HG02610 (cell line): ENCODE results near the gene ANKRD29.
"Not testable (repeated sequence)": the region's sequence is repeated elsewhere in the genome, so short reads cannot be mapped to it uniquely, and the experiment has no call there.

Experiments used
- ATAC-seq: cut with Tn5 transposase; IDR thresholded peaks from one replicate; pipeline ENCODE4 v1.9.1; 2021; ENCODE audit warnings: mild to moderate bottlenecking, moderate library complexity; ENCODE audit not compliant: unreplicated experiment

Gene ANKRD29

DNA sequence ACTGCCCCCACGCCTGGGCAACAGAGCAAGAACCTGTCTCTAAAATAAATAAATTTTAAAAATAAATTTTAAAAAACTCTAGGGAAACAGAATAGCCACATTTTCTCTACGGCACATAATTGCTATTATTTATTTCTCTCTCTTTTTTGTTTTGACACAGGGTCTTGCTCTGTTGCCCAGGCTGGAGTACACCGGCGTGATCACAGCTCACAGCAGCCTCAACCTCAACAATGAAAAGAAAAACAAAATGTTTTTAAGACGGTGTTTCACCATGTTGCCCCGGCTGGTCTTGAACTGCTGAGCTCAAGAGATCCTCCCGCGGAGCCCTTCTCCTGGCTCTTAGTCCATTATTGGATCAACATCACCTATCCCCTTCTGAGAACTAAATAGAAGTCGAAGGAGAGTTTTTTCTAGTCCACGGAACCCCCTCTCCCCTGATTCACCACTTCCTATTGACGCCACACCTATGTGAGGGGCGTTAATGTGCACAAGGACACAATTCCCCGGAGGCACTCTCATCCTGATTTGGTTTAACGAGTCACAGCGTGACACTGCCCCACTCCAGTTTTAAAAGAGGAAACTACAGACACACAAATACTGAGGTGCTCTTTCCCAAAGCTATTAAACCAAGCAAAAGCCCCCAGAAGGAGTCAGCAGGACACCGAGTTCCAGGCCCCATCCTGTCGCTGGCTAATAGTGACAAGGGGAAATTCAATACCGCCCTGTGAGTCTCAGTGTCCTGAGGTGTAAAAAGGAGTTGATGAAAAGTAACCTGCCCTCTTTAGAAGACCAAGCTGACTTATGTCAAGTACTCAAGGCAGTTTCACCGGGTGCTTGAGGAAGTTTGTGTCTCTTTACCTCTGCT lies 77.5 kb downstream of the ANKRD29 start:
- ATAC-seq = no peak

DNA sequence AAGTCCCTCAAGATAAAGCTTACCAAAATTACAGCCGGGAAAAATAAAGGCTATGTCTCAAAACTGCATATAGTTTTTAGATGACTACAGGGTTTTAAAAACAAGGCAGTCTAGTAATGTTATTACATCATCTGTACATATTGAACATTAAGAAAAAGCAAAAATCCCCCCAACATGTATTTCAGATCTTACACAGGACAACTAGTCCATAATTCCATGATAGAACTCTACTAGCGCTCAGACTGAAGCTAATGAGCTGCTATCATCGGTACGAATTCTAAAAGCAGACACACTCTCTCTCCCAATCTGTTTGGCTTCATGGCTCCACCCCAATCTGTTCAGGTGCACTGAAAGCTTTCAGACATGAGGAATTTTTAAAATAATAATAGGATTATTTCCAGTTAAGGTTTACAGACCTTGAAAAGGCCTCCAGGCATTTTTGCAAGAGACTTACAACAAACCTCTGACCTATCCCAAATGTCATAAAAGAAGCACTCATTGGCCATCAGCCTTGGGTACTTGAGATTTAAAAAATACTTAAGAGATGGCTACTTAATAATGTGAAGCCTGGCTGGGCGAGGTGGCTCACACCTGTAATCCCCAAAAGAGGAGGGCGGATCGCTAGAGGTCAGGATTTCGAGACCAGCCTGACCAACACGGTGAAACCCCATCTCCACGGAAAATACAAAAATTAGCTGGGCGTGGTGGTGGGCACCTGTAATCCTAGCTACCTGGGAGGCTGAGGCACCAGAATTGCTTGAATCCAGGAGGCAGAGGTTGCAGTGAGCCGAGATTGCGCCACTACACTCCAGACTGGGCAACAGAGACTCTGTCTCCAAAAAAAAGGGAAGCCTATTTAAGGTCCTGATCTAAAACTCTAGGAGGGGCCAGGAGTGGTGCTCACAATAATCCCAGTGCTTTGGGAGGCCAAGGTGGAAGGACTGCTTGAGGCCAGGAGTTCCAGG lies 78.4 kb downstream of the ANKRD29 start:
- ATAC-seq = no peak

DNA sequence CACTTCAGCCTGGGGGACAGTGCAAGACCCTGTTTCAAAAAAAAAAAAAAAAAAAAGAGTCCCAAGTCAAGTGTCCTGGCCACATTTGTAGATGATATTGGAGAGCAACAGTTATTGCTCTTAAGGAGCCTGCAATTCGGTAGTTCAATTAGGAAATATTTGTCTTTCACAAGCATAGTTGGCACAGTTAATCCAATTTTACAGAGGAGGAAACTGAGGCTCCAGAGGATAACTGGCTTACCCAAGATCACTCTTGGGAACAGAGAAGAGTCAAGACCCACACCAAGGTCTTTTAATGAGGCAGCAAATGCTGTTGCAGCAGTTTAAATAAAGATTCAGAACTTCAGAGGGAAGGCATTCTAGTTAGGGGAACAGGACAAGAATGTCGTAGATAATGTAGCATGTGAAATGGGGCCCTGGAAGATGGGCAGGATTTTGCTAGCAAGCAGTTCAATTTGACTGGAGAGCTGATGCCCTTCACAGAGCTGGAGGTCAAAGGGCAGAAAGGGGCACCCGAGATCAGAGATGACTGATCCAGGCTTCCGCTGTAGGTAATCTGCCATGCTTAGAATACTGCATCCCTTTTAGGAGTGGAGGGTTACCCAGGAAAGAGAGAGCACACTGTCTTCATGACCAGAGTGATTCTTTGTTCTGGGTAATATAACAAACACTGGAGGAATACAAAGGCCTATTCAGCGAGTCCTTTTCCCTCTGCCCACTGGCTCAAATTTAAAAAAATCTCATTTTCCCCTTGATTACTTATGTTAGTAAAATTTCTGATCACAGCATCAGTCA lies 79.4 kb downstream of the ANKRD29 start:
- ATAC-seq = no peak

DNA sequence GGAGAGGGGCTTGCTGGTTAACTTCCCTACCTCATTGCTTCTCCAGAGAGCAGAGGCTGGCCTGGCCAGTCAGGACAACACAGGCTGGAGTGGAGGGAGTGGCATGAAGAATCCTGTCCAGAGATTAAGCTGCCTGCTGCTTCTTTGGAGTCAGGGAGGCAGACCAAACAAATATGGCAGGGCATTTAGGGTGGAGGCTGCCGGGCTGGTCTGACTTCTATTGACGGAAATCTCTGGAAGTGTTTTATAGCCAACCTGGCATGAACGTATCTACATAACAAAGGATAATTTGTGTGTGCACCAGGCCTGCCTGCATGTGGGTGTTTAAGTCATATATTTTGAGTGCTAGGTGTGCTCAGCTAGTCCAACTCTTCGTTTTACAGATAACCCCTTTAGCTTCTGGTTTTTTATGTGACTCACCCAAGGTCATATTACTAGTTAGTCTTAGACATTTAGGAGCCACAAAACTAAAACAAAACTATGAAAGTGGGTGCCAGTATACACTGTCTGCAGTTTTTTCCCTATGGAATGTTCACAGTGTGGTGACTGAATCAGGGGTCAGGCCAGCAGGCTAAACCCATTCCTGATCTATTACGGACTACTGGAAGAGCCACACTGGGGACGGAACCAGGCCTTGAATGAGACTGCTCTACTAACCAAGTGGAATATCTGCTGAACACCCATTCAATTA lies 81.9 kb downstream of the ANKRD29 start:
- no peak for ATAC-seq

DNA sequence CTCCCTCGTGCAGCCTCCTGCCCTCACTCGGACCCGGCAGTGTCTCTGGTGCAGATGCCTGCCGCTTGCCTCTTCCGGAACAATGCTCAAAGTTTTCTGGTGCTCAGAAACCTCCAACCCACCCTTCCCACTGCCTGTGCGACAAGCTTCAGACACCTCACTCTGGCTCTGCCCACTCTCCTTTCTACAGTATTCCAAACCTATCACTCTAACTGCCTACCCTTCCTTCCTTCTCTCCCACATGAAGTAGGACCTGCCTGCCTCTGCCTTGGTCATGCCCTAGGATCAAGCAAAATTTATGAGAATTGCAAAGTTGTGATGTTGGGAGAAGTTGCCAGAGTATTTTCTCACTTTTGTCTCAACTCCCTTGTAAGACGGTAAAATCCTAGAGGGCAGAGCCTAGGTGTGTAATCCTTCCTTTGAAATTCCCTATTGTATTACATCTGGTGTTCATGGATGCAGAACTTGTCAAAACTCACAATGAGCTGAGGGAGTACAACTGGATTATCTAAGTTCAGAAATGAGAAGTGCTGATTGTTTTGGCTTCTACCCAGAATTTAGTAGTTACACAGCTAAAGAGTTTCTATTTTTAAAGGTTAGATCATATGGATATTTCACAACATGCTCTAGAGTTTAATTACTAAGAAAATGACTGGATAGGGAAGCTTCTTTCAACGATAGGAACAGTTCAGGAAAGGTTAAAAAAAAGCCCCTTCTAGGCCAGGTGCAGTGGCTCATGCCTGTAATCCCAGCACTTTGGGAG lies 83.6 kb downstream of the ANKRD29 start:
- no peak for ATAC-seq

DNA sequence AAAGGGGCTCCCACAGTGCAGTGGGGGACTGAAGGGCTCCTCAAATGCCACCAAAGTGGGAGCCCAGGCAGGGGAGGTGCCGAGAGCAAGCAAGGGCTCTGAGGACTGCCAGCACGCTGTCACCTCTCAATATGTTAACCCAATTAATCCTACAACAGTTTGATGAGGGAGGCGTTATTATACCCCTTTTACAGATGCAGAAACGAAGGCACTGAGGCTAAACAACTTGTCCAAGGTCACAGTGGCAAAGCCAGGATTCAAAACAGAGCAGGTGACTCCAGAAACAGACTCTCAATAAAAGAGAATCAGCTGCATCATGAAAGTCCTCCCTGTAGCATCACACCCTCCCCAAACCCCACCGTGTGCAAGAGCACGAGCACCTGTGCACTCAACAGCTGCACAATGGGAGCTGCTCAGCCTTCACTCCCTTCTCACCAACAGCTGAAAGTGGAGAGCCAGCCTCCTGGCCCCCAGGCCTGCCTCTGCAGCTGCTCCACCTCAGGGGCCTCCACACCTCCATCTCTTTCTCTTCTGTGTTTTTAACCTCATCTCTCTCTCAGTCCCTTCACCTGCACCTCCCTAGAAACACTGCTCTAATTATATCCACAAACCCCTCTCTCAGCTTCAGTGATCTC lies 84.5 kb downstream of the ANKRD29 start:
- ATAC-seq = no peak

DNA sequence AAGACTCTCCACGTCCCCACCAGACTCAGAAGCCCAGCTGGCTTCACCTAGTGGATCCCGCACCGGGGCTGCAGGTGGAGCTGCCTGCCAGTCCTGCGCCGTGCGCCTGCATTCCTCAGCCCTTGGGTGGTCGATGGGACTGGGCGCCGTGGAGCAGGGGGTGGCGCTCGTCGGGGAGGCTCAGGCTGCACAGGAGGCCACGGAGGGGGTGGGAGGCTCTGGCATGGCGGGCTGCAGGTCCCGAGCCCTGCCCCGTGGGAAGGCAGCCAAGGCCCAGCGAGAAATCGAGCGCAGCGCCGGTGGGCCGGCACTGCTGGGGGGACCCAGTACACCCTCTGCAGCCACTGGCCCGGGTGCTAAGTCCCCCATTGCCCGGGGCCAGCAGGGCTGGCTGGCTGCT lies 85.2 kb downstream of the ANKRD29 start:
- not testable (repeated sequence) for ATAC-seq

DNA sequence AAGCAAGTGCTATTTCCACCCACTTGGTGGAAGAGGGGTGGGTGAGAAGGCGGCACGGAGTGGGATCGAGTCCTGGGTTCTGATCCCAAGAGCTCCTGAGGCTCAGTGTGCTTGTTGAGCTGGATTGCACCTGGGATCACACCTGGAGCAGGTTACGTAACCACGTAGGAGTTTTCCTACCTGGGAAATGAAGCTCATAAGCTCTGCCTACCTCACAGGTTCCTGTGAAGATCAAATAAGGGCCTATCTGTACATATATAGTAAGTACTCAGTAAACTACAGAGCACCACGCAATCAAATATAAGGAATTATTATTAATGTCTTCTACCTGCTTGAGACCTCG lies 87.4 kb downstream of the ANKRD29 start:
- no peak for ATAC-seq

DNA sequence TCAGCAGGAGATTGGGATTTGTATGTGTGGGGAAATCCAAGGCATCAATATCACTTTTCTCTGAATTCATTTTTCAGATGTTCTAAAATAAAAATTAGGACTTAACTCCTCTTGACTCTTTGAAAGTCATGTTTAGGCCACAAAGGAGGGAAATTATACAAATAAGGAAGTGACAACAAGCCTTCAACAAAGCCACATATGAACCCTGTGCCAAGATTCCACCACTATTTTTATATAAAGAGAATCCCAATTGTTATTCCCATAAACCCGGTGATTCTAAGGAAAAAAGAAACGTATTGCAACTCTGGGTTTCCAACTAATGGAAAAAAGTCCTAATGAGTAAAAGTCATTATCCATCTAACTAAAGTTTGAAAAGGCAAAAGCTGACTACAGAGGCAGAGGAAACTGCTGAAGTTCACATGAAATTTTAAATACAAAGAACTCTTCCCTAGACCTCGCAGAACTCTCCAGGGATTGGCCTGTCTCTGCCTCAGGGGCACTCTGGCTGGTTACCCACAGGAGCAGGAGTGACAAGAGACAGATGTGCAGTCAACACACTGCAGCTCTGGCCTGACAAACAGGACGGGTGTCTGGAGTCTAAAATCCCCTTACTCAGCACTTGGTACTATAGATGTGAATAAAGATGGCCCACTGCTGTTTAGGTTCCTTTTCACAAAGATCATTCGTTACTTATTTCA lies 88.0 kb downstream of the ANKRD29 start:
- no peak for ATAC-seq

DNA sequence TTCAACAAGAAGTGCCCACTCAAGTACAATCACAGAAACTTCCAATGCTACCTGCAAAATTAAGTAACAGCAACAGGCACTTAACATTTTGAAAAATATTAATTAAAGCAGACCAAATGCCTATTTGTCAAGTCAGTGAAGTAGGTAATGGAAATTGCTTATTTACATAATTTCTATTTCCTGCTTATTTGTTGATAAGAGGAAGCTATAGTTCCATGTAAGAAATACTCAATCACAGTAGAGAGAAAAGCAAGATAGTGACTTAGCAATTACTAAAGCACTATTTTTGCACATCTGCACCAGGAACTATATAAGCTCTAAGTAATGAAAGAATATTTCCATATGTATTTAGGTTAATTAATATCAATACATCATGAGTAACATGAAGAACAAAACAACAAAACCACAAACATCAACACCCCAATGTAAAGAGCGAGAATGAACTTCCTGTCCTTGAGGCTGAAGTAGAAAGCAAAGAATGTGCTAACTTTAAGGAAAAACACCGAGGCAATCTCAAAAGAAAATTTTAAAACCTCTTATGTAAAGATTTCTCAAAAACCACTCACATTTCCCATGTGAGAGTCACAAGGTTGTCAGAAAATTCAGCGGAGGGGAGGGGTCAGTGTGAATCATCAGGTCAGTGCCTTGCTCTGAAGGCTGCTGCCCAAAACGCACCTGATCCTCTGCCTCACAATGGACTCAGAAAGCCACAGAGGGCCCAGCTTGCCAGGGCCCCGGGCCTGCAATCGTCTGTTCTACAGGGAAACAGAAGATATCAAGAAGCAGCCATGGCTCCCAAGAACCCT lies 88.9 kb downstream of the ANKRD29 start:
- peak; percentile 44 for ATAC-seq

DNA sequence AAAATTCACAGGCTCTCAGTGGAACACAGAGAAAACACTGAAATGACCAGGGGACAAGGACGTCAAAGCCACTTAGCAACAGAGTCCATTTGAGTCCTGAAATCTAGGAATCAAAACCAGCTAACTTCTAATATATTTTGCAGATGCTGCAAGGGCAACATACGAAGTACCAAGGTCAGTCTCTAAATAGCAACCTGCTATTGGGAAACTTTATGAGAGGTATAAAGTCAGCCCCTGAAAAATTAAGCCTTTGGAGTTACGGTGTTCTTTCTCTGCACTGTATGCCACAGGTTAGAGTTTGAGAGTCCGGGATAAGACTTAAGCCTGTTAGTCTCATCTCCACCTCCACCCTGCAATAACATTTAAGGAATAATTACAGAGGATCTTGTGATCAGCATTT lies 89.7 kb downstream of the ANKRD29 start:
- ATAC-seq = no peak

DNA sequence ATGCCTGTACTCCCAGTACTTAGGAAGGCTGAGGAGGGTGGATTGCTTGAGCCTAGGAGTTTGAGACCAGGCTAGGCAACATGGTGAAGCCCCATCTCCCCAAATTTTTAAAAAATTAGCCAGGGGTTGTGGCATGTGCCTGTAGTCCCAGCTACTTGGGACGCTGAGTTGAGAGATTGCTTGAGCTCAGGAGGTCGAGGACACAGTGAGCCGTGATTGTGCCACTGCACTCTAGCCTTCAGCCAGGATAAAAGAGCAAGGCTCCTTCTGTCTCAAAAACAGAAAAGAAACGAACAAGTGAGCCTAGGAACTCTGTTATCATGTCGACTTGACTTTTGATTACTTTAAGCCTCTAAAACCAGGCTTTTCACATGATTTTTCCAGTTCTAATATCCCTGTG lies 90.1 kb downstream of the ANKRD29 start:
- no peak for ATAC-seq

DNA sequence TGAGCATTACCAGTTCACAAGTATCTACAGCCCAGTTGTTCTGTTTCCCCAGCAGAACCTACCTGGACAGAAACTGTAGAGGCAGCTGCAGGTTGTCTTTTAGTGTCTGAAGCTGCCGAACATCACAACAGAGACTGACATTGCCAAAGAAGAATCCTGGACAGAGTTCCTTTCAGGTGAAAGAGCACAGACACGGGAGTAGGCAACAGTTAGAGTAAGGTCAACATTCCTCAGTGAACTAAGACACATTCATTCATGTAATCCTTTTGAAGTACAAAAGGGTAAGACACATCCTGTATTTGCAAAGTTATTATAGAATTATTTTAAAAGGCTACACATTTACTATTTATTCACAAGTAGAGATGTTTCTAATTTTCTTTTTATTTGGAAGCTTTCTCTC lies 90.7 kb downstream of the ANKRD29 start:
- ATAC-seq = no peak

DNA sequence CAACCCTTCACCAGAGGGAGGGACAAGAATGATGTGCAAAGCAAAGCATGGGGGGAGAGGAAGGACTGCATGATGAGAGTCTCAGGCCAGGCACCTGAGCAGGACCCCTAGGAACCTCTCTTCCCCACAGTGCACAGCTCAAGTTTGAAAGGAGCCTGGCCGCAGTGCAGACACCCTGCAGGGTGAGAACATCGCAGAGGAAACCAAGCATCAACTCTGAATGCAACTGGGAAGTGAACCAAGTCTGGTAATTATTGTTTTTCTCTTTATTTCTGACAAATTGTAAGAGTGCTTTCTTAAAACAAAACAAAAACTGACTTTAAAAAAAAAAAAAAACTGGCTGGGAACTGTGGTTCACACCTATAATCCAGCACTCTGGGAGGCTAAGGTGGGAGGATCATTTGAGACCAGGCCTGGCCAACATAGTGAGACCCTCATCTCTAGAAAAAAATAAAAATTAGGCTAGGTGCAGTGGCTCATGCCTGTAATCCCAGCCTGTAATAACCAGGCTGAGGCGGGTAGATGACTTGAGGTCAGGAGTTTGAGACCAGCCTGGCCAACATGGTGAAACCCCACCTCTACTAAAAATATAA lies 91.7 kb downstream of the ANKRD29 start:
- ATAC-seq = no peak

DNA sequence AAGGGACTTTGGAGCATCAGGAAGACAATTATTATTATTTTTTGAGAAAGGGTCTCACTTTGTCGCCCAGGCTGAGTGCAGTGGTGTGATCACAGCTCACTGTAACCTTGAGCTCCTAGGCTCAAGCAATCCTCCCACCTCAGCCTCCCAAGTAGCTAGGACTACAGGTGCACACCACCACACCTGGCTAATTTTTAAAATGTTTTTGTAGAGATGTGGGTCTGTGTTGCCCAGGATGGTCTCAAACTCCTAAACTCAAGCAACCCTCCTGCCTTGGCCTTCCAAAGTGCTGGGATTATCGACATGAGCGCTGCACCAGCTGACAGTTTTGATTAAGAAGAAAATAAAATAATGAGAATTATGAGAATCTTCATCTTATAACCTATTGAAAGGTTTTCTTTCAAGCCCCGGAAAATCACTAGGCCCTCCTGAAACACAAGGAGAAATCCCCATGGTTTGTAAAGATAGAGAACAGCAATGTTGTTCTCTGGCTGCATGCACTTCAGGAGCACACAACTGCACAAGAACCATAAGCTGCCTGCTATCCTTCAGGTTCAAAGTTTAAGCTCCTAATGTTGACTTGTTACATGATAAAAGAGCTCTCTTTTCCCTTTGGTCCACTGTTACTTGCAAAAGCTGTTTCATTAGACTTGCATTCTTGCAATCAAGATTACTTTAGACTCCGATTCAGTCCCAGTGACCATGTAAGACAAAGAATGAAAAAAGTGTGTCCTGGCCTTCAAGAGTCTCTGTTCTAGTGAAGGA lies 93.2 kb downstream of the ANKRD29 start:
- no peak for ATAC-seq

DNA sequence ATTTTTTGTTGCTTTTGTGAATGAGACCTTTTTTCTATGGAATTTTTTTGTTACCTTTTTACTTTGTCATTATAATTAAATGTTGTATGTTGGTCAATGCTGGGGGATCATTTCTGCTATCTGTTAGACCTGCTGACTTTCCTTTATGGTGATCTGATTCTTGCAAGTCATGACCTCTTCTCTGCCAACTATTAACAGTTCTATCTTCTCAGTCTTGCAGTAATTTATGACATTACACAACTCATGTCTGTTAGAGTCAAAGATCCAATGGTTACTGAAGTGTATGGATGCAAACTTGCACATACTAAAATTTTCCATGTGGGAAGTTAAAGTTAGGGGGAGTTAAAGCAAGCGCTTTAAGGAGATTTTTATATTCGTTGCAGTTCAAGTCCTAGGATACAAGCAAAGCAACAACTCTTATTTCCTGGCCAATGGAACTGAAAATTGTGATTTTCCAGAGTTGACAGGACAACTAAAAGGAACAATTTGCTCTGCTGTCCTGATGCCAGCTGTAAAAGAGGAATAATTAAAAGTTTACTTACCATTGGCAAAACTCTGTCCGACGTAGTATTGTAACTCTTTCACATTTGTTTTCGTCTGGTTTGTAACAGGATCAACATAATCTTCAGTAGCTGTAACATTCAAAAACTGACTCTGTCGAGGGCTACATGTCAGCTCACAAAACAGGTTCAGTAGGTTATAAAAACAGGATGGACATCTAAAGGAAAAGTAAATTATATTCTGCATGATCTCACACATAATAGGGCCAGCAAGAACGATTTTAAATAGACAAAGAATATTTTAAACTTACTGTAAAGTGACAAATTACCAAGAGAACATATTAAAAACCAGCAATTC lies 94.2 kb downstream of the ANKRD29 start:
- no peak for ATAC-seq
